HG03280 (cell line): ENCODE data around the gene CHTOP.
"Not testable (repeated sequence)": the region's sequence is repeated elsewhere in the genome, so short reads cannot be mapped to it uniquely, and the experiment has no call there.

Source experiments
- ATAC-seq: cut with Tn5 transposase; IDR thresholded peaks from one replicate; pipeline ENCODE4 v1.9.1; 2021; ENCODE audit warnings: mild to moderate bottlenecking, moderate library complexity; ENCODE audit not compliant: unreplicated experiment

CHTOP gene

GRCh38 chr1:153659175-153659534 lies 25.3 kb downstream of the CHTOP start:
- no peak for ATAC-seq

GRCh38 chr1:153659656-153660055 lies 25.8 kb downstream of the CHTOP start:
- no peak for ATAC-seq

- ATAC-seq, result no peak
Observed at GRCh38 chr1:153661111-153661708, 27.3 kb downstream of the CHTOP start.

GRCh38 chr1:153662269-153662668 lies 28.4 kb downstream of the CHTOP start:
- ATAC-seq, result no peak

GRCh38 chr1:153663211-153663610 lies 29.3 kb downstream of the CHTOP start:
- no peak for ATAC-seq

GRCh38 chr1:153667439-153667838 lies 33.6 kb downstream of the CHTOP start:
- ATAC-seq, result no peak

GRCh38 chr1:153668672-153669071 lies 34.8 kb downstream of the CHTOP start:
- ATAC-seq, result not testable (repeated sequence)

- no peak for ATAC-seq
Observed at GRCh38 chr1:153669606-153670005, 35.7 kb downstream of the CHTOP start.

- no peak for ATAC-seq
Observed at GRCh38 chr1:153670257-153670858, 36.5 kb downstream of the CHTOP start.

GRCh38 chr1:153670859-153671627 lies 37.2 kb downstream of the CHTOP start, which contains the start of gene ILF2:
Gene ILF2, minus strand, starts transcription at chr1:153670993. Its CDS starts 71 bp downstream, at chr1:153670922.
- ATAC-seq, result peak; percentile 95

- peak; percentile 20 for ATAC-seq
Observed at GRCh38 chr1:153671628-153672353, 37.9 kb downstream of the CHTOP start.

- no peak for ATAC-seq
Observed at GRCh38 chr1:153673511-153673910, 39.6 kb downstream of the CHTOP start.

- ATAC-seq, result no peak
Observed at GRCh38 chr1:153677718-153678518, 44.1 kb downstream of the CHTOP start.

- no peak for ATAC-seq
Observed at GRCh38 chr1:153678519-153679336, 44.9 kb downstream of the CHTOP start, which contains the start of gene NPR1. Gene NPR1, plus strand, starts transcription at chr1:153678688. Its CDS starts 421 bp downstream, at chr1:153679109.

GRCh38 chr1:153679337-153680119 lies 45.7 kb downstream of the CHTOP start:
- no peak for ATAC-seq

GRCh38 chr1:153680120-153680403 lies 46.2 kb downstream of the CHTOP start:
- no peak for ATAC-seq

- ATAC-seq, result no peak
Observed at GRCh38 chr1:153682730-153683129, 48.9 kb downstream of the CHTOP start.

GRCh38 chr1:153683854-153684253 lies 50.0 kb downstream of the CHTOP start:
- no peak for ATAC-seq

GRCh38 chr1:153684892-153685291 lies 51.0 kb downstream of the CHTOP start:
- no peak for ATAC-seq
